DMS 273 treated with DMSO at 0.1 percent for 48 hours (cell line): Measurements from ENCODE around the gene SLC1A3.

Source experiments
- DNase-seq: peaks from one replicate; lab custom pipeline; 2025; lab: John Stamatoyannopoulos, UW

Gene SLC1A3

DNA sequence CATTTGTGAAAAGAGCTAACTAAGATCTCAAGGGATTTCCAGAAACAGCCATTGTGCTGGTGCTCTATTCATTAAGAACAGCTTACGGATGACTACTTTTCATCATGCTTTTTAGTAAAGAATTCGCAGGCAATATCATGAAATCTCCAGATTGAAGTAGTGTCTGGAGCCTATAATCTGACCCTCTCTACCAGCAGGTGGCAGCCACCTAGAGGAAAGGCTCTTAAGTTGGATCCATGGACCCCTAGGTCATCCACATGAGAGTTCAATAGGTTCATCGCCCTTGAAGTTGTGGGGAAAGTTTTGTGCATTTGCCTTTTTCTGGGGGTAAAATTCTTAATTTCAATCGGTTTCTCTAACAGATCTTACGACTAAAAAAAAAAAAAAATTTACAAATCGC, 82.3 kb downstream of the SLC1A3 start:
- no peak for DNase-seq

DNA sequence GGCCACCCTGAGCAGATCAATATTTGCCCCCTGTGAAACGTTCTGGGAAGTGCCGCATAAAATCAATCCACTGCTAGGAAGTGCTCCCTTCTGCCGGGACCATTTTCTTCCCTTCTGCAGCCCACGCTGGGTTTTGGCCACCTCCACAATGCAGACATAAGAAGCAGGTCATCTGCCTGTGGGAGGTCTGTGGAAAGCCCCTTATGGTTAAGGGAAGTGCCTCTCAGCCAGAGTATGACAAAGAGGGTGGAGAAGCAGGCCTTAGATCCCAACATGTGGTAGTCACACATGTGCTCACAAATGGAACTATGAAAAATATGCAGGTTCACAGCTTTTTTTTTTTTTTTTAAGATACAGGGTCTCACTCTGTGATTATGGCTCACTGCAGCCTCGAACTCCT, 82.8 kb downstream of the SLC1A3 start:
- DNase-seq = no peak

DNA sequence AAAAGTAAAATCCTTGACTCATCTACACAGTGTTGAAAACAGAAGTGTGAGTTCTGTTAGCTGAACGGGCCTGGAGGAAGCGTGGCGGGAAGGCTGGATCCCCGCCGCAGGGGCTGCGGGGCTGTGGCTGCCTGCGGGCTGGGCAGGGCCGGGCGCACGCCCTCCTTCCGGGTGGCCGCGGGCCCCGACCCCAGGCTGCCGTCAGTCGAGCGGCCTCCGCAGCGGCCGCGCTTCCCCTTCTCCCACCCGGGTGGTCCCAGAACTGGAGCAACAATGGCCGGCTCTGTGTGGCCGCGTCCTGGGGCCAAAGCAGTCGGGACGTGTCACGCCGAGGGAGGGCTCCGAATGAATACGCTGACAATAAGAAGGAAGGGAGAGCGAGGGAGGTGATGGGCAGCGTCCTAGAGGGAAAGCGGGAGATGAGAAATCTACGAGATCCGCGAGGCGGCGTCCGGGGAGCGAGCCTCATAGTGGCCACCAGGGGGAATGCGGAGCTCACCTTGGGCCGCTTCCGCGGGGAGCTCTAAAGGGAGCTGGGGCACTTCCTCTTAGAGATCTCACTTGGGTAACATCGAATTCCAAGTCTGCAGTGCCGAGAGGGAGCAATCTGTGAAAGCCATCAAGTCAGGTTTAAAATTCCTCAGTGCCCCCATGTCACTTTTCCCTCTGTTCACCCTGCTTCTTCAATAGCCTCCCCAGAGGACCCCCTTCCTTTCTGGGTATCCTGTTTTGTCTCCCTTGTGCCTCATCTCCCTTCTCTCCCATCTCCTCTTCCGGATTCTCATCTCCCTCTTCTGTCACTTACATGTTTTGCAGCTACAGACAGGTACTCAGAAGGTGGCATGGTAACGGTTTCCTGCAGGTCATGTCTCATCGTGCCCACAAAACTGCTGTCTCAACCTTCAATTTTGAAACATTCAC, 83.9 kb downstream of the SLC1A3 start:
- peak; percentile 76 for DNase-seq

DNA sequence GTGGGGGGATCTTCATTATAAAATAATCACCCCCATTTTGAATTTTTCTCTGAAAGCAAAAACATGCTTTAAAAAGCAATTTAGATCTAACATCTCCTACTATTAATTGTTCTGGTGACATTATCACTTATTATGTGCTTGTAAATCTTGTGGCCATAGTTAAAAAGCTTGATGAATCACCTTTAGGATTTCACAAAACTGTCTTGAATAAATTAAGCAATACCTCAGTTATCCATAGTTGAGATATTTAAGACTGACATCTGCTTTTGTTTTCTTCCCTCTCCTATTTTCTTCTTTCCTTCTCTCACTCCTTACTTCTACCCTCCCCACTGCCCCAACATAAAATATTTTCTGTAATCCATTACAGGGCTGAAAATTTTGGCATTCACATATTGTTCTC, 84.8 kb downstream of the SLC1A3 start:
- no peak for DNase-seq

DNA sequence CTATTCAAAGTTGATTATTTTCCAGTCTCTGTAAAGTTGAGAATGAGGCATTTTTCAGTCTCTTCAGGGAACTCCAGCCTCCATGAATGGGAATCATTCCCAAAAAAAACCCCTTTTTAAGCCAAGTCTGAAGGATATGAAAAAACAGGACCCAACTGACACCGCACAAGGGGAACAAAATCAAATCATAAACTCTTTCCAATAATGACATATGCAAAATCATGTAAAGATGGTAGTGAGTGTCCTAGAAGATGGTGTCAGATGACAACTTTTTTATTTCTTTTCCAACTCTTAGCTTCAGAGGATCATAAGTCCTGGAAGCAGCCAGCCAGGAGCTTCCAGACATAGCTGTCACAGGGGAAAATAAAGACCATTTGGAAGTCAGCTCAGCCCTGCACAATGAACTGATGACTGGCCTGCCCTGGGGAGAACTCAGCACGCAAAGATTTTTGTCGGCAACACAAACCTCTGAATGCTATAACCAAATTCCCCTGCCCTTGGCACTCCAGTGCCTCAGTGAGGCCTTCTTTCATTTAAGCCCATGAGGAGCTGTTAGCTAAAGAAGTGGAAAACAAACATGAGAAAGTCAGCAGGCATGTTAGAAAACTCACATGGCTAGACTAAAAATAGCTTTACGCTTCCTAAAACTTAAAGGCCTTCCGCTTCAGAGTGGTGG, 85.4 kb downstream of the SLC1A3 start:
- DNase-seq = no peak

DNA sequence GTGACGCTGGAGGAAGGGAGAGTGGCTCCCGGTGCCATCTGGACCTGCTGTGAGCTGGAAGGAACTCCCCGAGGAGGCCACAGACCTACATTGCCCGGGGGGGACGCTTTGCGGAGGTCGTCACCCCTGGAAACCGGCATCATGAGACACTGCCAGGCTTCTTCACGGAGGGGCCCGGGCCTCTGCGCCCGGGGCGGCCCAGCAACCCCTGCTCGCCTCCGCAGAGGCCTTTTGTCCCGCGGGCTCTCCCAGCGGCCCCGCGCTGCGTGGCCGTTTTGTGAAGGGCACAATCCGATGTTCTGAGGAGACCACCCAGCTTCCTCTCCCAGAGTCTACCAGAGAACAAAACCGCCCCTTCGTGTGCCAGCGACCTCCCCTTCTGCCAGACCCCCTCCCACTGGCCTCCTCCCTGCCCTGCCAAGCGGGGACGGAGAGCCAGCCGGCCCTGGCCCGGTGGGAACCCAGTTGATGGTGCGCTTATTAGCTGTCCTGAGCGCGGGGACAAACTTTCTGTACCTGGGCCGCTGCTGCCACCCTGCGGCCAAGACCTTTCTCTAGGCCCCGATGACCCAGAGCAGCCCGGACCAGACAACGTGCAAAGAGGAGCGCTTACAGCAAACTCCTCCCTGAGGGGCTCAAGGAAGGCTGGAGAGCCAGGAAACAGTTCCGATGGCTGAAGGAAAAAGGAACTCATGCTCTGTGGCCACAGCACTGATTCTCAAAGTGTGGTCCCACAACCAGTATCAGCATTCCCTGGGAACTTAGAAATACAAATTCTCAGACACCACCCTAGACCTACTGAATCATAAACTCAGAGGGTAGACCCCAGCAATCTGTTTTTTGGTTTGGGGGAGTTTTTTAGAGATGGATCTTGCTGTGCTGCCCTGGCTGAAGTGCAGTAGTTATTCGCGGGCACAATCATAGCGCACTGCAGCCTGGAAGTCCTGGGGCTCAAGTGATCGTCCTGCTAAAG, 86.7 kb downstream of the SLC1A3 start:
- DNase-seq = peak; percentile 64

DNA sequence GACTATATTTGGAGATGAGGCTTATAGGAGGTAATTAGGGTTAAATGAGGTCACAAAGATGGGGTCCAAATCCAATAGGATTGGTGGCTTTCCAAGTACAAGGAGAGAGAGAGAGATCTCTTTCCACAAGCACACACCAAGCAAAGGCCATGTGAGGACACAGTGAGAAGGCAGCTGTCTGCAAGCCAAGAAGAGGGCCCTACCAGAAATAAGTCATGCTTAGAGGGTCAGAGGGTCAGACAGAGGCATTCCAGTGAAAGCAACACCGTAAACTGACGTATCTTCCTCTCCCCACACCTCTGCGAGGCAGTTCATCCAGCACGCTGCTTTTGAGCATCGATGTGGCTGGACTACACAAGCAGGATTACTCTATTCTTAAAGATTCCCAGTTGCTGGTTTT, 87.9 kb downstream of the SLC1A3 start:
- no peak for DNase-seq

DNA sequence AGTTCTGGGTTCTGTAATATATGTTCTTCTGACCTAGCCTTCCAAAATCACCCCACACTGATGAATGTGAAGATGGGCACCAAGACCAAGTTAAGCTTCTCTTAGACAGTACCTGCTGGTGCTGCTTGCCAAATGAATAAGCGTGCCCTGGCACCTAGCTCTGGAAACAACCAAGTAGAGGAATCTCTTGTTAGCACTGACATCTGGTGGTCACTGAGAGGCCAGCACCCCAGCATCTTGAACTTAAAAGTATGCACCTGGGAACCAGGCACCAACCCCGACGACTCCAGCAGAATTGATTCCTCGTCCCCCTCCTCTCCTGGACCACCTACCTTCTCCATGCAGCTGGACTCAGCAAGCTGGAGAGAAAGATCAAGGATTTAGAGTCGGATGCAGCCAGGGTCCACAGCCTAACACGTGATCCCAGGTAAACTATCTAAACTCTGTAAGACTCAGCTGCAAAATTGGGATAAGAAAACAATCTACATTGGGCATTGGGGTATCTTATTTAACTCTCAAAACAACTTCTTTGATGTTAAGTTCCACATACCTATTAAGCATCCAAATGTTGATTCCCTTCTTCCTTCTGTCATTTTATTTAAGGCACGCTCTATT, 89.8 kb downstream of the SLC1A3 start:
- no peak for DNase-seq

DNA sequence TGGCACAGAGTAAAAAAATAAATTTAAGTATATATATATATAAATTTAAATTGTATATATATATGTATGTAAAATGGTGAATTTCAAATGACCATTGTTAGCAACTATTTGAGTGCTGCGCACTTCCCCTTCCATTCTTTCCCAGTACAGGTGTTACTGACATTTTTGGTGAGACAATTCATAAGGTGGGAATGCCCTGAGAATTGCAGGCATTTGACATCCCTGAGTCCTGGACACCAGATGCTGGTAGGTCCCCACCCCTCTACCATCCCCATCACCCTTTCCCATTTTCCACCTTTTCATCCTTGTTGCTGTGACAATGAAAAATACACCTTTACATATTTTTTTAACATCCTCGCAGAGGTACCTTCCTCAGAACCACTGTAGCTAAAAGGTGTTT, 91.6 kb downstream of the SLC1A3 start:
- DNase-seq = no peak

DNA sequence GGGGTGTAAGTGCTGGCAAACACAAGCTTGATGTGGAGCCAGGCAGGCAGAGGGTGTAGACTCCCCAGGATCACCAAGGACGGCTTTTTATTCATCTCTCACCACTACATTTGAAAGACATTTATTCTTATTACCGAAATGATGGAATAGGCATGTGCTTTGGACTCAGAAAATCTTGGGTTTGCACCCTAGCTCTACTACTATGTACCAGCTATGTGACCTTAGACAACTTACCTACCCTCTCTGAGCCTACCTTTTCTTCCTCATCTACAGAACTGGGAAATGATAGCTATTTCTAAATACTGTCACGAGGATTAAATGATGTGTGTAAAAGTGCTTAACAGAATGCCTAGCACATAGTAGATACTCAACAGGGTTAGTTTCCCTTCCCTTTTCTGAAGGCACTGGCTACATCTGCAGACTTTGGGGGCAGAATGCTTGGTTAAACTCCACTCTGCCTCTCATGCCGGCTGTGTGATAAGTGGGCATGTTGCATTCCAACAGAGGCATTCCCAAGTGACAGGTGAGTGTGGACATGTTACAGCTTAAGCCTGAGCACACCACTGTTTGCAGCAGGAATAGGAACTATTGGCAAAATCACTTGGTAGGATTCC, 94.8 kb downstream of the SLC1A3 start:
- DNase-seq = no peak

DNA sequence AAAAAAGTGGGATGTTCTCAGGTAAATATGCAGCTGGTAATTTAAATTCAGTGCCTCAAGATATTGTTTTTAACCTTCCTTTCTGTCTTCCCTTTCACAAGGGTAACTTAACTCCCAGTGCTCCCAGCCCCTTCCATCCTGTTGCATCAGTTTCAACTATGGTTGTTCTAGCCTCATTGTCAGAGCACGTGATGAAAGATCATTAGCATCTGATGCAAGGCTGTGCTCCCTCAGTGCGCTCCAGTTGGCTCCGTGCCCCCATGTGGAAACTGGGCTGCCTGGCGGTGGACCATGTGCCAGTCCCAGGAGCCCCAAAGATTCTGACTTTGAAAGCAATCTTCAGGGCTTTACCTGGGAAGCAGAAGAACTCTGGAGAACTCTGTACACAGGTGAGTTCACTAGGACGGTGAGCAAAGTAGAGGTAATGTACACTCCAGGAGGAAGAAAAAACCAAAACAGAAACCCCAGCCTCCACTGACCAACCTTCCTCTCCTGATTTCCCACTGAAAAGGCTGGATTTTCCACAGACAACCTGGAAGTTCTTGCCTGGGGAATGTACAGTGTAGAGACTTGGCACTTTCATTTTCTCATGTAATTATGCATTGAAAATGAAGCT, 96.9 kb downstream of the SLC1A3 start:
- DNase-seq = no peak

DNA sequence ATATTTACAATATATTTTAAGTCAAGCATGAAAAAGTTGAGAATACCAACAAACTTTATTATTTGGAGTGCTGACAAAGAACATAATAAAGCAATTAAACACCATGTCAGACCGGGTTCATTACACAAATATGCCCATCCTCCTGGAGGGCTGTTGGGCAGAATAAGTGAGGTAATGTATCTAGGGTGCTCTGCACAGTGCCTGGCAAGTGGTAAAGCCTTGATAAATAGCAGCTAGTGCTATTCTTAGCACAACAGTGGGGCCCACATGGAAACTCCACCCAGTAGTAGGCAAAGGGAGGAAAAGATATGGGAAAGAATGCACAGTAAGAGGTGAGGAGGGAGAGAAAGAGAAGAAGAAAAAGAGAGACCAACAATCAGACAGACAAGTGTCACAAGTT, 97.7 kb downstream of the SLC1A3 start:
- no peak for DNase-seq

DNA sequence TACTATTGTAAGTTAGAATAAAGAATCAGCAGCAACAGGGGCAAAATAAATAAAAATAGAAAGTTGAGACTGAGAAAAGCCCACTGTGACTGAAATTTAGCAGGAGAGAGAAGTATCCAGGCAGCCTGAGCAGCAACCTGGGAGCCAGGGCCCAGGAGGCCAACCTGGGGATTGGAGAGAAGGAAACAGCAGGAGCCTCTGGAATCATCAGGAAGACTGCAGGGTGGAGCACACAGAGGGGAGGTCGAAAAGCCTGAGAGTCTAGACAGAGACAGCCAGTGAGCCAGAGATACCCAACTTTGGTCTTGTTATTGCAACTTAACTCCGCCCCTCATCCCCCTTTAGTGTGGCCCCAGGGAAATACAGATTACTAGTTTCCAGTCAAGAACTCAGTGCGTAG, 98.6 kb downstream of the SLC1A3 start:
- no peak for DNase-seq

DNA sequence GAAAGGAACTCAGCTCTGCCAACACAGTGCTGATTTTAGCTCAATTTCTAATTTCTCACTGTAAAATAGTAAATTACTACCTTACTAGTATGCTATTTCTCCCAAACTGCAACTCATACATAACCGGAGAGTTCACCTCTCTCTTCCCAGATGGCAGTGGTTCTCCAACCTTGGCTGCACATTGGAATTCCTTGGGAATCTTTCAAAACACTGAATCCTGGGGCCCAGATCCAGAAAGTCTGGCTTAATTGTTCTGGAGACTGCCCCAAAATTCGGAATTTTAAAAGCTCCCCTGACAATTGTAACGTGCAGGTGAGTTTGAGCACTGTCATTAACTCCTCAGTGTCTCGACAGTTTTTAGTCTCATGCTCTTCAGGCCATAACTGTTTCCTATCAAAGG, 100.3 kb downstream of the SLC1A3 start:
- DNase-seq = no peak

DNA sequence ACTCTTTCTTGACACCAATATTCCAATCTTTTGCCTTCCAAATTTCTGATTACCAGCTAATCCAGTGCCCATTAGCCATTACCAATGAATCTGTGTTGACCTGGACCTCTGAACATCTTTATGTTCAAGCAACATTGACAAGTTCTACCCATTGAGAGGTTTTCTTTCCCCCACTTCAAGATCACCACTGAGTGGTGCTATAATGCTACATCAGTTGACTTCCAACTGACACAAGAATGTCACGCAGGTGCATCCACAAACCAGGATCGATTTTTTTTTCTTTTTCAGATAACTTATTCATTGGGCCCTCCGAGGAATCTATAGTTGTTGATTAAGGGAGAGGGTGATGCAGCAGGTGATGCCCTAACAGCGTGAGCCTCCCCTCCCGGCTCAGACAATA, 102.6 kb downstream of the SLC1A3 start:
- no peak for DNase-seq

DNA sequence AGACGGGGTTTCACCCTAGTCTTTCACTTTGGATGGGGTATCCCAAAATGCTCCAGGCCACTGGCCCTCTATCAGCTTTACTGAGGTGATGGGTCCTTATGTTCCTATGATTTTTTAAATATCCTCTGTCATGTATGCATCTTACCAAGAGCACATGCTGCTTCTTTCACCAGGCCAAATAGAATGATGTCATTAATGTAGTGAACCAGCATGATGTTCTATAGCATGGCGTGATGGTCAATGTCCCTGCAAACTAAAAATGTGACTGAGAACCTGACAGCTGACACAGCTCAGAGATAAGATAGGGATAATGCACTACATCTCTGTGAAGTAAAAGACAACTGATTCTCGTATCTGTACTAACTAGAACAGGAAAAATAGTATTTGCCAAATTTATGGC, 103.6 kb downstream of the SLC1A3 start:
- no peak for DNase-seq

DNA sequence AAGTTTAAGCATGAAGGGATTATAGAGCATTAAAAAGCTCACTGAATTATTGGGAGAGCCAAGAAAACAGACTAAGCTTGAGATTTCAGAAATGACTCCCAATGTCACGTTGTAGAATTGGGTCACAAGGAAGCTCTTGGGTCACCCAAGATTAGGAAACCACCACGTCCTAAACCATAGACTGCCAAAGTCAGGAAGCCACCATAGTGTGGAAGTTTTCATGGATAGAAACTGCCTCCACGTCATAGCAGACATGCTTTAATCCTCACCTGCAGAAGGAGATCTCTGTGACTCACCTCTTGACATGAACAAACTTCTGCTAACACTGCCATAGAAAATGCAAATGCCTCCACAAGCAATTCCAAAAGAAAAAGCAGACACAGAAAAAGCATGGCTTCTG, 106.3 kb downstream of the SLC1A3 start:
- DNase-seq = no peak

DNA sequence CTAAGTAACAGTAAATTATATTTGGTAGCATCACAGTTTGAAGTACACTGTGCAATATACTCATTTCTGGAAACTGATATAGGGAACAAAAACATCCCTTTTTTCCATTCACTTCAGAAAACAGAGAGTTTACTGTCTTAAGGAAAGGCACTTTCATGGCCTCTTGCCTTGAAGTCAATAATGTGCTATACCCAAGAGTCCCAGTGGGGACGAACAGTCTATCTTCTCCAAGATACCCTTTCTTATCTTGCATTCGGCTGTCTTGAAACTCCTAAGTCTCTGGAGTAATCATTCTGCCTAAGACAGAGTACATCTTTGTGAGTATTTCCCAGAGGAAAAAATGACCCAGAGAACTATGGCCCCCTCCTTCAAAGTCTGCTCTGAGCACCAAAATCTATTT, 107.1 kb downstream of the SLC1A3 start:
- DNase-seq = no peak

DNA sequence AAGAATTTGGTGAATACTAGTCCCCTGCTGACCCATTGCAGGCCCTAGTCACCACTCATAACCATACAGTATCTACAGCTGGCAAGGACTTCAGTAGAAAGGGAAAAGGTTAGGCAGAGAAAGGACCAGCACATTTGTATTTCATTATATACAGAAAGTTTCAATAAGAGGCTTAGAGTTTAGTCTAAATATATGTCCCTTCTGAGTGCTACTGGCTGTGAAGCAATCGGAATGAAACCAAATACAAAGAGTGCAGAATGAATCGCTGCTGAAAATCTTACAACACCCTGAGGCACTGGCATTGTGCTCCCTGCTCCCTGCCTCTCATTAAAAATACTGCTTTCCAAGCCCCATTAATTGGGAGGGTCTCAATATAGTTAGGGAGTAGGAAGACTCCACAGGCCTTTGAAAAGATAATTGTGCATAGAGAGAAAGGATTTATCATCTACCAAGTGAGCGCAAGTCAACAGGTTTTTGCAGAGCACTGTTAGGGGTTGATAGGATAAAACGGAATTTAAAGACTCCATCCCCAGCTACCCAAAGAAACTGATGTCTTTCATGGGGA, 110.8 kb downstream of the SLC1A3 start:
- DNase-seq = no peak

DNA sequence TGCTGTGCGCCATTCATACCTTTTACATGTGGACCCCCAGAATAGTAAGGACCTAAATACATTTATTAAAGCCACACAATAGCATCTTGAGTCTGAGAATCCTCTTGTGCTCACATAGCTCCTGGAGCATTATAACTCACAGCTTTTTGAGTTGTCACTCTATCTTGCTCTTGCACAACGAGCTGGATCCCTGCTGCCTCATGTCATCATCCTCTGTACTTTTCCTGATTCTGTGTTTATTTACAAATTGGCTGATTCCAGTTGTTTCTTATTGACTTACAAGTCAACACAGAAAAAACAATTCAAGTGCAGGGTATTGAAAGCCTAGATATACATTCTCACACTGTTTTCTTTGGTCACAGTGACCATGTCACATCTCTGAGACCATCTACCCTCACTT, 112.9 kb downstream of the SLC1A3 start:
- DNase-seq = no peak

DNA sequence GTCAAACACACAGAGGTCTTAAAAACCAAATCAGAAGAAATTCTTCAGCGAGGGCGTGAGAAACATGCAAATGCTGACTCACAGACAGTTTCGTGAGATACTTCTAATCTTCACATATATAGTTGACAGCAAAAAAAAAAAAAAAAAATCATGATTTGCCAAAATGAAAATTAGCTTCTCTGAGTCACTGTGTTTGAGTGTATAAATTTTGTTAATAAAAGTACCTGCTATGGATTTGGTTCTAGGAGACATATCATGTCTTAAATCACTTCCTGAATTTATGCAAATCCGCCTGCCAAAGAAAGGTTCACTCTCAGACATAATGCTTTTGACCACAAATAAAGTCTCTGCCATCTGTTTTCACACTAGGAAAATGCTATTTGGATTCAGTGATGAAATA, 114.3 kb downstream of the SLC1A3 start:
- no peak for DNase-seq
